AG04449 (cell line): Measurements from ENCODE around the gene SNTG2.
"Not testable (repeated sequence)": the region's sequence is repeated elsewhere in the genome, so short reads cannot be mapped to it uniquely, and the experiment has no call there.

Experiments
- CTCF ChIA-PET: fragments of 350-600 bp; formaldehyde crosslinking; extraction: SDS; loops from one replicate; lab custom pipeline; 2021; ENCODE audit warnings: antibody characterized with exemption; lab: Yijun Ruan, JAX
- POLR2A ChIA-PET: fragments of 400-600, 350-600 bp; formaldehyde crosslinking; extraction: SDS; loops from one replicate; lab custom pipeline; 2020; ENCODE audit warnings: antibody characterized with exemption, inconsistent platforms; lab: Yijun Ruan, JAX
- DNase-seq: peaks from one replicate; pipeline ENCODE4 v3.0.0-alpha.2; 2010; ENCODE audit warnings: low read depth, low spot score
- H3K4me3 ChIP-seq: 2 replicates; pipeline ENCODE4 v1.5.1; 2011; ENCODE audit warnings: low read depth, mild to moderate bottlenecking, control low read depth, low read length
- TF ChIP-seq, protein P1 (sequence below): IDR thresholded peaks from one replicate; pipeline ENCODE4 v1.5.1; 2011; ENCODE audit warnings: mild to moderate bottlenecking, moderate library complexity, low read length, control low read depth, inconsistent platforms; ENCODE audit not compliant: insufficient read depth; ENCODE audit errors: missing control alignments

Gene SNTG2

DNA sequence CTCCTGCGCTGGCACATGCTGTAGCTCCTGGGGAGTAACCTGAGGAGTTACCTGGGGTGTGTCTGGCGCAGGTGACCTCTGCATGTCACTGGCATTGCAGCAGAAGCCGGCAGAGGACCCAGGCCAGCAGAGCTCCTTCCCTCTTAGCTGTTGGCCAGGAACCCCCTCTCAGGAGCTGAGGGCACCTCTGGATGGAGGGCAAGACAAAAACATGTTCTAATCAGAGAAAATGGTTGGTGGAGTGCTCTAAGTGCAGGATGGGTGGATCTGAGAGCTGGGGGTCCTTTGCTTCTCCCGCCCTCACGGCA, 44.9 kb upstream of the SNTG2 start:
- H3K4me3 ChIP-seq, result no peak overlapping the region
- ChIA-PET POLR2A (interaction anchor here (0.6 kb wide), 1 partner anchor 1185 kb away, joined by 3 read pairs; no protein-coding TSS in a partner anchor), CTCF (no interaction called here)
- TF ChIP-seq, protein P1, sequence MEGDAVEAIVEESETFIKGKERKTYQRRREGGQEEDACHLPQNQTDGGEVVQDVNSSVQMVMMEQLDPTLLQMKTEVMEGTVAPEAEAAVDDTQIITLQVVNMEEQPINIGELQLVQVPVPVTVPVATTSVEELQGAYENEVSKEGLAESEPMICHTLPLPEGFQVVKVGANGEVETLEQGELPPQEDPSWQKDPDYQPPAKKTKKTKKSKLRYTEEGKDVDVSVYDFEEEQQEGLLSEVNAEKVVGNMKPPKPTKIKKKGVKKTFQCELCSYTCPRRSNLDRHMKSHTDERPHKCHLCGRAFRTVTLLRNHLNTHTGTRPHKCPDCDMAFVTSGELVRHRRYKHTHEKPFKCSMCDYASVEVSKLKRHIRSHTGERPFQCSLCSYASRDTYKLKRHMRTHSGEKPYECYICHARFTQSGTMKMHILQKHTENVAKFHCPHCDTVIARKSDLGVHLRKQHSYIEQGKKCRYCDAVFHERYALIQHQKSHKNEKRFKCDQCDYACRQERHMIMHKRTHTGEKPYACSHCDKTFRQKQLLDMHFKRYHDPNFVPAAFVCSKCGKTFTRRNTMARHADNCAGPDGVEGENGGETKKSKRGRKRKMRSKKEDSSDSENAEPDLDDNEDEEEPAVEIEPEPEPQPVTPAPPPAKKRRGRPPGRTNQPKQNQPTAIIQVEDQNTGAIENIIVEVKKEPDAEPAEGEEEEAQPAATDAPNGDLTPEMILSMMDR, result no peak
- DNase-seq, result no peak

DNA sequence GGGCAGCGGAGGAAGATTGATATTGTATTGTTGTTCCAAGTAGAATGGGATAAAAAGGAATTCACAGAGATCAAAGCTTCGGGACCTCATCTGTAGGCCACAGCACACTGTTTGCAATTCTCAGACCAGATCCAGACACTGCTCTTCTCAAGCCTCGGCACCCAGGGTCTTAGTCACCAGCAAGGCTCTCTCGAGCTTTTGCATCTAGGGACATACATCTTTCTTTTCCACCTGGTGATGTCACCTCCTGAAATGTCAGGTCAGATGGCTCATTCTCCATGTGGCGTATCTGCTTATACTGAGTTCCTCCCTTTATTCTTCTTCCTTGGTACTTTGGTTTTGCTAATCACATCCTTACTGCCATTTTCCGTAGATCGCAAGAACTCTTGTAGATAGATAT, 42.9 kb upstream of the SNTG2 start:
- POLR2A ChIA-PET, result no interaction called here
- no peak overlapping the region for H3K4me3 ChIP-seq
- CTCF ChIA-PET, result no interaction called here
- TF ChIP-seq, protein P1, result no peak
- no peak for DNase-seq

DNA sequence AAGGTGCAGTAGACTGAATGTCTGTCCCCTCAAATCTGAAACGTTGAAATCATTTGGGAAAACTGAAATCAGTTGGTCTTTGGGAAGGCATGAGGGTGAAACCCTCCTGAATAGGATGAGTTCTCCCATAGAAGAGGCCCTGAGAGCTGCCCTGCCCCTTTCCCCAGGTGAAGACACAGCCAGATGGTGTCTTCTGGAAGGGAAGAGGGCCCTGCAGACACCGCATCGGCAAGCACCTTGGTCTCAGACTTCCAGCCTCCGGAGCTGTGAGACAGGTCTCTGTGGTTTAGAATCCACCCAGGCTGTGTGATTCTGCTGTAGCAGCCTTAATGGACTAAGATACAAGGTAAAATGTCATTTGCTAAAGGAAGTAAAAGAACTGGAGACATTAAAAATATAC, 42.1 kb upstream of the SNTG2 start:
- H3K4me3 ChIP-seq, result no peak overlapping the region
- ChIA-PET CTCF (no interaction called here), POLR2A (no interaction called here)
- DNase-seq, result no peak
- TF ChIP-seq, protein P1, result no peak

DNA sequence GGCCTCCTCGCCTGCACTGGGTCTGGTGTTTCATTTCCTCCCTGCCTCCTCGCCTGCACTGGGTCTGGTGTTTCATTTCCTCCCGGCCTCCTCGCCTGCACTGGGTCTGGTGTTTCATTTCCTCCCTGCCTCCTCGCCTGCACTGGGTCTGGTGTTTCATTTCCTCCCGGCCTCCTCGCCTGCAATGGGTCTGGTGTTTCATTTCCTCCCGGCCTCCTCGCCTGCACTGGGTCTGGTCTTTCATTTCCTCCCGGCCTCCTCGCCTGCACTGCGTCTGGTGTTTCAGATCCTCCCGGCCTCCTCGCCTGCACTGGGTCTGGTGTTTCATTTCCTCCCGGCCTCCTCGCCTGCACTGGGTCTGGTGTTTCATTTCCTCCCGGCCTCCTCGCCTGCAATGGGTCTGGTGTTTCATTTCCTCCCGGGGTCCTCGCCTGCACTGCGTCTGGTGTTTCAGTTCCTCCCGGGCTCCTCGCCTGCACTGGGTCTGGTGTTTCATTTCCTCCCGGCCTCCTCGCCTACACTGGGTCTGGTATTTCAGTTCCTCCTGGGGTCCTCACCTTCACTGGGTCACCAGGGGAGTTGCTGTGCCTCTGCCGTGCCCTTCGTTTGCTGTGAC, 40.8 kb upstream of the SNTG2 start:
- DNase-seq, POLR2A ChIA-PET, H3K4me3 ChIP-seq, CTCF ChIA-PET: not testable (repeated sequence)

DNA sequence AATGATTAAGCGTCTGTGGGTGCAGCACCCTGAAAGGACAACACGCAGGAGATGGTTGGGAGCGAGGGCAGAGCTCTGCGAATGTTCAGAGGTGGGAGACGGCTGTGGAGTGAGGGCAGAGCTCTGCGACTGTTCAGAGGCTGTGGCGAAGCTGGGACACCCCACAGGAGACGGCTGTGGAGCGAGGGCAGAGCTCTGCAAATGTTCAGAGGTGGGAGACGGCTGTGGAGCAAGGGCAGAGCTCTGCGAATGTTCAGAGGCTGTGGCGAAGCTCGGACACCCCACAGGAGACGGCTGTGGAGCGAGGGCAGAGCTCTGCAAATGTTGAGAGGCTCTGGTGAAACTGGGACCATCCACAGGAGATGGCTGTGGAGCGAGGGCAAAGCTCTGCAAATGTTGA, 40.0 kb upstream of the SNTG2 start:
- TF ChIP-seq, protein P1, result no peak
- no peak for DNase-seq
- H3K4me3 ChIP-seq, result no peak overlapping the region
- ChIA-PET POLR2A (no interaction called here), CTCF (no interaction called here)

DNA sequence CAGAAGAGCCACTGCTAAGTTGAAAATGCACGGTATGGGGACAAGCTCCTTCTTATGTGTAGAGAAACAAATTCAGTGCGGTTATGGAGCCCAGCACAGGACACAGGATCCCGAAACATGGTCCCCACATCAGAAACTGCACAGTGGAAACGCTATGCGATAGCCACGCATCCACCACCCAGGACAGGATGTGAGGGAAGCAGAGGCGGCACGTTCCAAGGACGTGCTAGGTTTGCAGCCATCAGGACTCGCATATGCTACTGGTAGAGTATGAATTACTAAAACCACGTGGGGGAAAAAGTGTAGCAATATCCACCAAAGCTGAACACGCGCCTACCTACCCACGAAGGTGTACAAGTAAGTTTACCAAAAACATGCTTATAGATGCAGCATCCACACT, 34.7 kb upstream of the SNTG2 start:
- TF ChIP-seq, protein P1, result no peak
- no peak overlapping the region for H3K4me3 ChIP-seq
- DNase-seq, result no peak
- ChIA-PET POLR2A (no interaction called here), CTCF (no interaction called here)

DNA sequence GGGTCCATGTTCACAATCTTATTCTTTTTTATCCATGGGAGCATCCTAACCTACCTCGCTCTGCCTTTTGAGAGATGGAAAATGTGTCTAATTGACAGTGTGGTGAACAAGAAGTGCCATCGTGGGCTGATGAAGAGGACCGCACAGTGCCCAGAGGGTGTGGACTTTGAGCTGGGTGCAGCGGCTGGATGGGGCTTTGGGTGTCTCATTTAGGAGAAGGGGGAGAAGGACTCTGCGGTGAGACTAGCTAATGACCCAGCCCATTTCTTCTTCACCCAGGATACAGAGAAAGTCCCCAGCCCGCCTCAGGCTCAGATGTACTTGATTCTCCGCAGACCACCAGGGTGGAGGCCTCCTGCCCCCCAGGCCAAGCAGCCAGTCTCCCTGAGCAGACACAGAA, 33.7 kb upstream of the SNTG2 start:
- CTCF ChIA-PET, result no interaction called here
- no peak overlapping the region for H3K4me3 ChIP-seq
- TF ChIP-seq, protein P1, result no peak
- no peak for DNase-seq
- POLR2A ChIA-PET, result no interaction called here
